GM19351 (cell line): ENCODE results near the gene ADAP1.

Experiments
- ATAC-seq: cut with Tn5 transposase; IDR thresholded peaks from one replicate; pipeline ENCODE4 v1.9.1; 2021; ENCODE audit warnings: mild to moderate bottlenecking, moderate library complexity; ENCODE audit not compliant: unreplicated experiment

Gene ADAP1

GRCh38 chr7:988963-989529, 34.6 kb upstream of the ADAP1 start:
- no peak for ATAC-seq

DNA sequence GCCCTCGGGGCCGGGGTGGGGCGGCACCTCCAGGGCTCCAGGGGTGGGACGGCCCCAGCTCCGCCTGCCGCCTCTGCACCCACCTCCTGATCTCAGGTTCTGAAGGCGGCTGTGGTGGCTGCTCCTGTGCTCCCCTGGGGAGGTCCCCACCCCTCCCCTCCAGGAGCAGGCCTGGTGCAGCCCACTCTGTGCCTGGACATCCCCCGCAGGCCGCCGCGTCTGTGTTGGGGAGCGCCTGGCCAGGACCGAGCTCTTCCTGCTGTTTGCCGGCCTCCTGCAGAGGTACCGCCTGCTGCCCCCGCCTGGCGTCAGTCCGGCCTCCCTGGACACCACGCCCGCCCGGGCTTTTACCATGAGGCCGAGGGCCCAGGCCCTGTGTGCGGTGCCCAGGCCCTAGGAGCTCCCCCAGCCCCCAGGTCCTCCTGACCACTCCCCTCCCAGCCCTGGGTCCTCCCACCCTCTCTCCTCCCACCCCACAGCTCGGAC, 34.0 kb upstream of the ADAP1 start:
- ATAC-seq, result no peak

GRCh38 chr7:987909-988308, 33.4 kb upstream of the ADAP1 start:
- ATAC-seq, result no peak

DNA sequence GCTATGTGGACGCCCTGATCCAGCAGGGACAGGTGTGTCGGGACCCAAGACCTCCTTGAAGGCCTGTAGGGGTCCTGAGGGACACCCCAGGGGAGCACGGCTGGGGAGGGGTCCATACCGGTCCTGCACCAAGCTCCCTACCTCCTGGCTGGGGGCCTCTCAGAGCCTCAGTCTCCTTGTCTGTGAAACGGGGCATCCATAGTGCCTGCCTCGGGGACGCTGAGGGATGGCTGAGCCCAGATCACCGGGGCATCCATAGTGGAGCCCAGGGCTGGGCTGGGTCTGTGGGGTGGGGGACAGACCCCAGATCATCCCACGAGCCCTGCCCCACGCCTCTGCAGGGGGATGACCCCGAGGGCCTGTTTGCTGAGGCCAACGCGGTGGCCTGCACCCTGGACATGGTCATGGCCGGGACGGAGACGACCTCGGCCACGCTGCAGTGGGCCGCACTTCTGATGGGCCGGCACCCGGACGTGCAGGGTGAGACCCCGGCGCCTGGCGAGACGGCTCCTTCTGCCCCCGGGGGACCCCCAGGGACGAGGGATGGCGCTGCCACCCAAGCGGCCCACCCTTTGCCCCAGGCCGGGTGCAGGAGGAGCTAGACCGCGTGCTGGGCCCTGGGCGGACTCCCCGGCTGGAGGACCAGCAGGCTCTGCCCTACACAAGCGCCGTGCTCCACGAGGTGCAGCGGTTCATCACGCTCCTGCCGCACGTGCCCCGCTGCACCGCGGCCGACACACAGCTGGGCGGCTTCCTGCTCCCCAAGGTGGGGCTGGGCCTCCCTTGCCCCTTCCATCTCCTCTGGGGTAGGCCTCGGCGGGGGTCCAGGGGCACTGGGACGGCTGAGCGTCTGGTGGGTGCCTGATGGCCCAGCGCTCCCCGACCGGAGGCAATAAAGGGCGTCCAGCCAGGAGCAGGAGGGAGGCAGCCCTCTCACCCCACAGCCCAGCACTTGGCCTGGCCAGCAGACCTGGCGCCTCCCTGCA, 32.6 kb upstream of the ADAP1 start:
- no peak for ATAC-seq

DNA sequence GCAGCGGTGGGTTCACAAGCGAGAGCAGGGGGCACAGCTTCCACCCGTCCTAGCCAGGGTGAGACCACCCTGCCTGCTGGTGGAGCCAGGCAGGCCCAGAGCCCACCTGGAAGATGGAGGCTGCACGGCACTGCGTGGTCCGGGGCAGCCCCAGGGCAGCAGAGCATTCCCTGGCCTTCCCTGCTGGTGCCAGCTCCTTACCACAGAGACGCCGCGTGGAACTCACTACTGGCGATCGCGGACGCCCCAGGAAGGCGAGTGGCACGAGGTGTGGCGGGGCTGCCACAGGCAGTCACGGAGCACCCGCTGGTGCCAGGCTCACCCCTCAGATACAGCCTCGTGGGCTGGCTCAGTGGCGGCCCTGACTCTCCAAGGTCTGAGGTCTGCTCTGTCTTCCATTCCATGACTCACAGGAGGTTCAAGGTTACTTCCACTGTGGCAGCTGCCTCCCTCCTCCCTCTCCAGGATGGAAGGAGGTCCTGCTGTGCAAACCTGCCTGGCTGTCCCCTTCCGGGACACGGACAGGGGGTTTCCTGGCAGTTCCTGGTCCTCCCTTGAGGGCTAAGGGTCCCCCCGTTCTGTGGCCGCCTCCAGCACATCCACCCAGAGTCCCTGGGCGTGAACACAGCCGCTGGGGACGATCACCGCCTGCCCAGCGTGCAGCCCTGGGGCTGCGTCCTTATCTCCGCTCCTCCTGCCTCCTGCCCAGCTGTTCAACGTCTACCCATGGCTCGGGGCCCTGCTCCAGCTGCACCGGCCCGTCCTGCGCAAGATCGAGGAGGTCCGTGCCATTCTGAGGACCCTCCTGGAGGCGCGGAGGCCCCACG, 31.6 kb upstream of the ADAP1 start:
- ATAC-seq, result no peak

DNA sequence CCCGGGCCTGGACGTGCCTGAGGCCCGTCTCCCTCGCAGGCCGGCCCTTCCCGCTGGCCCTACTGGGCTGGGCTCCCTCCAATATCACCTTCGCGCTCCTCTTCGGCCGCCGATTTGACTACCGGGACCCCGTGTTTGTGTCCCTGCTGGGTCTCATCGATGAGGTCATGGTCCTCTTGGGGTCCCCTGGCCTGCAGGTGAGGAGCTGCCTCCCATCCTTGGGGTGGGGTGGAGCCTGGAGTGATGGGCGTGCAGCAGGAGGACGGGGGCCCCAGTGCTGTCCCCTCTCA, 30.6 kb upstream of the ADAP1 start:
- ATAC-seq, result no peak

- no peak for ATAC-seq
Measured at GRCh38 chr7:984361-985126, 30.1 kb upstream of the ADAP1 start.

DNA sequence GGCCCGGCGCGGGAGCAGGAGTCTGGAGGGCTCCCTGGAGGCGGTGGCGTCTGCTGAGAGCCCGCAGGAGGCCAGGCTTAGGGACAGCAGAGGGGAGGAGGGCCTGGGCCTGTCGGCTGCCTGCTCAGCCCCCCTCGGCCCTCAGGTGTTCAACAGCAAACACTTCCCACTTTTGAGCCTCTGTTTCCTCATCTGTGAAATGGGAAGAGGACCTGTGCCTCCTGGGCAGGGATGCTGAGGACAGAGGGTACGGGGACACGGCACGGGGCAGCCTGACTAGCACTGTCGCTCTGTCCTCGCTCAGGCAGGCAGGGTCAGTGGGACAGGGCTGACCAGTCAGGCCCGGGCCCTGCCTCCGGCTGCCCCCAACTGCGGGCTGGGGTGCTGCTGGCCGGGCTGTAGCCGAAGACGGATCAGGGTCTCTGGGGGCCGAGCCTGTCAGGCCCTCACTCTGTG, 29.2 kb upstream of the ADAP1 start:
- ATAC-seq, result no peak

GRCh38 chr7:983004-983615, 28.6 kb upstream of the ADAP1 start, which contains the start of gene CYP2W1:
Gene CYP2W1, plus strand, starts transcription at chr7:983181. Its CDS starts 31 bp downstream, at chr7:983212.
- no peak for ATAC-seq

GRCh38 chr7:982511-983003, 28.1 kb upstream of the ADAP1 start:
- ATAC-seq, result no peak

DNA sequence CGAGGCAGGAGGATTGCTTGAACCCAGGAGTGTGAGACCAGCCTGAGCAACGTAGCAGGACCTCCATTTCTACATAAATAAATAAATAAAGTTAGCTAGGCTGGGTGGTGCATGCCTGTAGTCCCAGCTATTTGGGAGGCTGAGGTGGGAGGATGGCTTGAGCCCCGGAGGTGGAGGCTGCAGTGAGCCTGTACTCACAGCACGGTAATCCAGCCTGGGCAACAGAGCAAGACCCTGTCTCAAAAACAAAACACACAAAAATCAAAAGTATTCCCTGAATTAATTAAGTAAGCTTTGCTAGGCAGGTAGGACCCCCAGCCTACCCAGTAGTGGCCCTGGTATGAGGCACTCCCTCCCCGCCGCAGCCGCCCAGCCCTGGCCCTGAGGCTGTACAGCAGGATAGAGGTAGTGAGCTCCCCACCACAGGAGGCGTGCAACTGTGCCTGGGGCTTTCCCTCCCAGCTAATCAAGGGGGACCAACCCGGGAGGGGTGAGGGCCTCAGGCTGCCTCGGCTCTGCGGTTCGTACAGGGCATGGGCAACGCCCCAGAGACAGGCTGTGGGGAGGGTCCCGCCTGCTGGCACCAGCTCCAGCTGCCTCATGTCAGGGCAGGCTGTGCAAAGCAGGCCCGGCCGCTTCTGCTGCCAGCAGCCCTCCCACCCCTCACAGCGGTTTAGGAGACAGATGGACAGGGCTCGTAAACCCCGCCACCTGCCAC, 27.5 kb upstream of the ADAP1 start:
- no peak for ATAC-seq

DNA sequence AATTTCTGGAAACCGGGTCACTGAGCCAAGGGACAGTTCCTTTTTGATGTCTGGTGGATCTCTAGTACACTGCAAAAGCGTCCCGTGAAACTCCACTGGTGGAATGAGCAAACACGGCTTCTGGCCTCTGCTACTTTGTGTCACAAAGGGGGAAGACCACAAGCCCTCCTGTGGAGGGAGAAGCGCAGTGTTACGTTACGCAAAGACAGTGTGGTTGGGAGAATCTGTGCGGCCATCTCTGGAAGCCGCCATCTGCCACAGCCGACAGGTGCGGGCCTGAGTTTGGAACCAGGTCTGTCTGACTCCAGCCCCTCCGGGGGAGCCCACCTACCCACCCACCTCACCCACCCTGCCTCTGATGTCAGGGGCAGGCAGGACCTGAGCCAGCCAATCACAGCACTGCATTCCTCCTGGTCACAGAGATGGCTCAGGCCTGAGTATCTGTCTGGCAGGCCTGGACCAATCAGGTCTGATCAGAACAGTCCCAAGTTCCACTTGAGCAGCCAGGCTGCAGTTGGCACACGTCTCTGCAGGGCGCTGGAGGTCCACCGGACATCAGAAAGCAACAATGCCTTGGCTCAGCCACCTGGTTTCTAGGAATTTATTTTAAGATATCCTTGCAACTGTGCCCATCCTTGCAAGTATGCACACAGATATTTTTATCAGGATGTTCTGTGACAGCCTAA, 25.5 kb upstream of the ADAP1 start:
- no peak for ATAC-seq

DNA sequence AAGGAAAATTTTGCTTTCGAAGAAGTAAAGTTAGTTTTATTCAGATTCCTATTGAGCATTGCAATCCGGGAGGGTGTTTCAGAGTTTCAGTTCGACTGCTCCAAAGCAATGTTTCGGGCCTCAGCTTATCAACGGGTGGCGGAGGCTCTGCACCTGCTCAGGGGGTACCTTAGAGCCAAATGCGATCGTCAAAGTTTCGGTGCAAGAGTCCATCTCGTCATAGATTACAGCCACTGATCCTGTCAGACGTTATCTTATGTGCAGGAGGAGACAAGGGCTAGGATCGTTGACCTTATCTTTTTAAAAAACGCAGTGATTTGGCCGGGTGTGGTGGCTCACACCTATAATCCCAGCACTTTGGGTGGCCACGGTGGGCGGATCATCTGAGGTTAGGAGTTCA, 24.7 kb upstream of the ADAP1 start:
- no peak for ATAC-seq

DNA sequence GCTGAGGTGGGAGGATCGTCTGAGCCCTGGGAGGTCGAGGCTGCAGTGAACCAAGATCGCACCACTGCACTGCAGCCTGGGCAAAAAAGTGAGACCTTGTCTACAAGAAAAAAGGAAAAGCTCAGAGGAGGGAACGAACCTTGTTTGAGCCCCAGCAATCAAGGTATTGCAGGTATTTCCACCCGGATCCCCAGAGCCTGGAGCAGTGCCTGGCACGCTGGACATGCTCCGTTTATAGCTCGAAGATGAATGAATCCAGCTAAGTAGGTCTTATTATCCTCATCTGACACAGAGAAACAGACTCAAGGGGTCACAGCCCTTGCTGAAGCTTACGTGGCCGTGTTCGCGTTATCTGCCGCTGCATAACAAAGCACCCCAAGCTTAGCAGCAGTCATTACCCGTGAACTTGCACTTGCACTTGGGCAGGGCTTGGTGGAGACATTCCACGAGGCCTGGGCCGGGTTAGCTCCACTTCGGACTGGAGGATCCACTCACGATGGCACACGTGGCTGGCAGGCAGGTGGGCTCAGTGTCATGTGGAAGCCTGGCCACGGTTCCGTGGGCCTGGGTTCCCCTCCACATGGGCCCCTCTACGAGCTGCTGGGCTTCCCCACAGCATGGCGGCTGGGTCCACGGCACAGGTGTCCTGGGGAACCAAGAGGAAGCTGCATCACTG, 24.1 kb upstream of the ADAP1 start:
- ATAC-seq, result no peak

DNA sequence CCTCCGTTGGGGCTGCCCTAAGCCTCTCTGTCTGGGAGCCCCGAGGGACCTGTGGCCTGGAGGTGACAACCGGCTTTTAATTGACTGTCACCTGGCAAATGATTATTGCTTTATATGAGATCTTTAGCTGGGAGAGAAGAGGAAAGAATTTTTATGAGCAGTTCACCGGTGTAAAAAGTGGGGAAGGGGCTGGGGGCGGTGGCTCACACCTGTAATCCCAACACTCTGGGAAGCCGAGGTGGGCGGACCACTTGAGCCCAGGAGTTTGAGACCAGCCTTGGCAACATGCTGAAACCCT, 23.5 kb upstream of the ADAP1 start:
- no peak for ATAC-seq

DNA sequence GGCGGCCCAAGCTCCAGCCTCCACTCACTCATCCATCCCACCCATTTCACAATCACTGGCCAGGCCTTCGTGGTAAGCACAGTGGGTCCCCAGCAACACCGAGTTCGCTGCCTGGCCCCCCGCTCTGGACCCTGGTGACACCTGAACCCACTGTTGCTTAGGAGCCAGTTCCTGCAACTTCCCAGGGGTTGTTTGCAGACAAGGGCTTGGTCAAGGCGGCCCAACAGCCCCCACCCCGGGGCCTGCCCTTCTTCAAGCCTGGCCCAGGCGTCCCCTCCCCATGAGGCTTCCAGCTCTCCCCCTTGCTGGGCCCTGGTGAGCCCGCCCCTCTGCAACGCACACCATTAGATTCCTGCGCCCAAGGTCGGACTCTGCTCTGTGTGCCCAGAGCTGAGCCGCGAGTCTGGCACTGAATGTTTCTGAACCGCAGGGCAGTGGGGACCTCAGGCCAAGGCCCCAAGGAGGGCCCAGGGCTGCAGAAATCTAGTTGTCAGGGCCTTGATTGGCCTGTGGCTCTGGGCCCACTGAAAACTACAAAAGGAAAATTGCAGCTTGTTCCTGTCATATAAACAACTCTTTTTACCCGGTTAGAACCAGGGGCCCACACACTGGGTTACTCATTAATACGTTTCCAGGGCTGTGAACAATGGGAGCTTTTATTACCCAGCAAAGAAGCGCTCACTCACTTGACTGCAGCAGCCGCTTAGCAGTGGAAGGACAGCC, 23.0 kb upstream of the ADAP1 start:
- ATAC-seq, result no peak

DNA sequence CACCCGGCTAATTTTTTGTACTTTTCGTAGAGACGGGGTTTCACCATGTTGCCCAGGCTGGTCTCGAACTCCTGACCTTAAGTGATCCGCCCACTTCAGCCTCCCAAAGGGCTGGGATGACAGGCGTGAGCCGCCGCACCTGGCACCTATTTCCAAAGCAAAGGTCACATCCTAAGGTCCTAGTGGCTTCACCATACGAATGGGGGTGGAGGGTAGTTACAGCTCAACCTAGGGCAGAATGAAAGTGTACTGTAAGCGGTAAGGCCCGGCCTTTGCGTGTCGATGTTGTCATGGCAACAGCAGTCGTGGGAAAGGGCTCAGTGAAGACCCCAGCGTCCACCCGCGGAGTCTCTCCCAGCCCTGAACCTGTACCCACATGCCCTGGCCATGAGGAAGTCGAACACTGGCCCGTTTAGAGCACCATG, 22.4 kb upstream of the ADAP1 start:
- no peak for ATAC-seq
